Adipose tissue (tissue), 3 donors: ENCODE results near the gene ABHD8. TPM values are rescaled to one million over a fixed set of nuclear protein-coding genes. Genes with fewer than 3 reads are reported as not detected.

ENCODE experiments used
- H3K27ac ChIP-seq: one replicate; pipeline ENCODE4 v1.5.1; 2013; ENCODE audit warnings: low read depth, low read length
- WGBS, 3 donors: extraction: QIAGEN DNeasy Blood & Tissue Kit; methylation state at CpG; one replicate each; pipeline ENCODE4 v1.1.7; 2013; 5-methylcytosine and 5-hydroxymethylcytosine counted together
- polyA plus RNA-seq, 3 donors: library from polyadenylated mRNA; stranded (reverse); fragments of 200-250 nt; gene quantifications; one replicate each; pipeline ENCODE4 v1.2.3, GENCODE V29; 2013
- donor health status: healthy with polysubstance abuse.
- donor health status: Bipolar disorder and iron deficiency.
- donor health status: healthy.

The ABHD8 gene, protein sequence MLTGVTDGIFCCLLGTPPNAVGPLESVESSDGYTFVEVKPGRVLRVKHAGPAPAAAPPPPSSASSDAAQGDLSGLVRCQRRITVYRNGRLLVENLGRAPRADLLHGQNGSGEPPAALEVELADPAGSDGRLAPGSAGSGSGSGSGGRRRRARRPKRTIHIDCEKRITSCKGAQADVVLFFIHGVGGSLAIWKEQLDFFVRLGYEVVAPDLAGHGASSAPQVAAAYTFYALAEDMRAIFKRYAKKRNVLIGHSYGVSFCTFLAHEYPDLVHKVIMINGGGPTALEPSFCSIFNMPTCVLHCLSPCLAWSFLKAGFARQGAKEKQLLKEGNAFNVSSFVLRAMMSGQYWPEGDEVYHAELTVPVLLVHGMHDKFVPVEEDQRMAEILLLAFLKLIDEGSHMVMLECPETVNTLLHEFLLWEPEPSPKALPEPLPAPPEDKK
- 1 to 10 TPM; 7.1 to 9.2 (median 7.9) TPM for polyA plus RNA-seq

DNA sequence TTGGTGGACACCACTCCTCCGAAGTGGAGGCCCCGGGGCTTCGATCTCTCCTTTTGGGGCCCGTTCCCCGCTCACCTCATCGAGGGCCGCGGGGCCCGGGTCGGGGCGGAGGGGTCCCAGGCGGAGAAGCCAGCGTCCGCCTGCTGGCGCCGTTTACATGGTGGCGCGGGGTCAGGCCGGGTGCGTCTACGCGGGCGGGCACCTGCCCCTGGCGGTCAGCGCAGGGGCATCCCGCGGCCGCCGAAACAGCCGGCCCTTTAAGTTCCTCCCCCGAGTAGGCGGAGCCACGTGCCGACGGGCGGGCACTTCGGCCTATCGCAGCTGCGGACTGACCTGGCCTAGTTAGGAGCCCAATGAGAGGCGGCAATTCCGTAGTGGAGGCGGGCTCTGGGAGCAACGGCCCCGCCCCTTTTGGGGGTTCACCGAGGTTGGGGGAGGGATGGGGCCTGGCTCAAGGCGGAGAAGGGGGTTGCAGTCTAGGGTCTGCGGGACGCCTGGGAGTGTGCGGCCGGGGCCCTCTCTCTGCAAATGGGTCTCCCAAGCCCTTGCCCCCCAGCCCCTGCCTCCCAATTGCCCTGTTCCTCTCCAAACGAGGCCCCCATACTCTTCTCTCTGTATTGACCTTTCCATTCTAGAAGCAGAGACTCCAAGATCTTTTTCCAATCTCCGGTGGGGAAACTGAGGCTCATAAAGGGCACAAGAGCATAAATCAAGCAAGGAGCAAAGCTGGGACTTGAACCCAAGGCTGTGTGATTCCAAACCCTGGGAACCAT is at the start of gene ABHD8:
TSS of gene ABHD8 (minus strand) at position 259 of the 773 bp plus-strand sequence. CDS start 1,809 bp downstream, outside the sequence.
- 2% methylated on average over 45 to 52 of the region's 52 CpGs for WGBS, 3 donors

DNA sequence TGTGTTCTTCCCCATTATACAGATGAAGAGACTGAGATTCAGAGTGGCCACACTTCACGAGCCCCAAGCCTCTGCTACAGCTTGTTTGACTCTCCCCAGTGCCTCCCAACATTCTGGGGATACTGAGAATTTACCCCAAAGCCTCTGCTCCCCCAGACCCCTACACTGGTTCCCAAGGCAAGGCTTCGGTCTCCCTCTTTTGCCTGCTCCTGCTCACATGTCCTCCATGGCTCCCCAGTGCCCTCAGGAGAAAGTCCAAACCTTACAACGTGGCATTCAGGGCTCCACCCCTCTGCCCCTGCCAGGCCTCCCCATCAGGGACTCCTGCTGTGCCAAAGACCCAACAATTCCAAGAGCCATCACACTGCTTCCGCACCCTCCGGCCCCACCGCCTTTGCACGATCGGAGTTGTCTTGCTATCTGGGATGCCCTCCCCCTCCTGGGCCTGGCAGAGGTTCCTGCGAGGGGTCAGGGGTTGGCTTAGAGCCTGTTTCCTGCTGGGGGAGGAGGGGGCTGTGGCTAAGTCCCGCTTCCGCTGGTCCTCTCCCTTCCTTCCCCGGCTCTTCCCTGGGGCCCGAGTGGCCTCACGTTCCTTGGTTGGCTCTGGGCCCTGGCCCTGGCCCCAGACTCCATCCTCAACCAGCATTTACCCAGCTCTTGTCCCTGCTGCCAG is 49.5 kb upstream of the ABHD8 start:
- WGBS, 3 donors = 31 to 37% (median 35%) methylated on average over 14 of the region's 14 CpGs
- no peak overlapping the region for H3K27ac ChIP-seq

More for the DNA sequence above, at the start of gene ABHD8:
- H3K27ac ChIP-seq = no peak within 1 kb of the TSS

DNA sequence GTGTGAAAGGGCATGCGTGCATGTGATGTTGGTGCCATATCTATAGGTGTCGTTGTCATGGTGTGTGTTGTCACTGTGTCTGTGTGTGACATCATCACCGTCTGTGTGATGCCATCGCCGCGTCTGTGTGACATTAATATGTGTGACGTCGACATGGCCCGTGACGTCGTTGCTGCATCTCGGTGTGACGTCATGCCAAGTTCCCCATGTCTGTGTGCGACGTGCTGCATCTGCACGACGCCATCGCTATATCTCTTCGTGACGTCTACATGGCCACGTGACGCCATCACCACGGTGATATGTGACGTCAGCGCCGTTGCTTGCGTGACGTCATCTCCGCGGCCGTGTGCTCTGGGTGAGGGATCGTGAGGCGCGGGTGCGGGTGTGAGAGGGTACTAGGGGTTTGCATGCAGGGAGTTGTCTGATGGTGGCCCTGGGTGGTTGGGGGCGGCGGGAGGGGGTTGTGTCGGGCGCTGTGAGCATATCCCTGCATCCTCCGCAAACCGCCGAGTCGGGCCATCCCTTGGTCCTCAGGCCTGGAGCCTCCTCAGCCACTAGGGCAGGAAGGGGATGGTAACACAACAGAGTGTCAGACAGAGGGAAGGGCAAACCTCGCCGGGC is 48.7 kb upstream of the ABHD8 start:
- H3K27ac ChIP-seq = no peak overlapping the region
- WGBS, 3 donors = 82 to 89% (median 86%) methylated on average over 42 to 45 of the region's 45 CpGs

DNA sequence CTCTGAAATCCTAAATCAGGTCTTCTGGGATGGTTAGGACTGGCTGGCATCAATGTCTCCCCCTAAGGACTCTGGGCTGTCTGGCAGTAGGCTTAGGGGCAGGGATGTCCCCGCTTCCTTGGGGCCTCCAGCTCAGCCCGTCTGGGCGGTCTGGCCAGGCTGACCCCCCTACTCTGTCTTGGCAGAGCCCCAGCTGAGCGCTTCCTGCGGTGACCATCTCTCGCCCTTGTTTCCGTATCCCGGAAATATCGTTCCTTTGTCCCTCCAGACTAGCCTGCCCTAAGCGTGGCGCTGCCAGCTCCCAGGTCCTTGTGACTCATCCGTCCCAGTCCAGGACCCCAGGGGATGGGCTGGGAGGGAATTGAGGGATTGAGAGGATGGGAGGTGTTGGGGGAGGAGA is 45.5 kb upstream of the ABHD8 start:
- 1 to 5% (median 4%) methylated on average over 12 of the region's 12 CpGs for WGBS, 3 donors

DNA sequence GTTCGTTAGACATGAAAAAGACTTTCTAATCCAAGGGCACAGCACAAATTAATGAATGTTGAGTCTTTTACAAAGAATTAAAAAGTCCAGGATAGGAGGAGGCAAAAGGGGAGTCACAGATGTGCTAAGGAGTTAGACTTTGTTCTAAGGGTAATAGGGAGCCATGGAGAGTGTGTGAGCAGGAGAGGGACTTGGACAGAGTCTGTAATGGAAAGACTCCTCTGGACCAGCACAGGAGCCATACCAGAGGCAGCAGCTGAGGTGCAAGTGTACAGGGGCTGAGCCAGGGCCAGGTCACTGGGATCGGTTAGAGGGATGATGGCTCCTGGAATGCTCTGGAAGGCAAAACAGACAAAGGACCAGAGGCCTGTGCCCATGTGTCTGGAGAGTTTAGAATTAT is 44.7 kb upstream of the ABHD8 start:
- no peak overlapping the region for H3K27ac ChIP-seq
- 49 to 61% (median 53%) methylated on average over 2 of the region's 2 CpGs for WGBS, 3 donors

More for the DNA sequence above, 45.5 kb upstream of the ABHD8 start:
- no peak overlapping the region for H3K27ac ChIP-seq

DNA sequence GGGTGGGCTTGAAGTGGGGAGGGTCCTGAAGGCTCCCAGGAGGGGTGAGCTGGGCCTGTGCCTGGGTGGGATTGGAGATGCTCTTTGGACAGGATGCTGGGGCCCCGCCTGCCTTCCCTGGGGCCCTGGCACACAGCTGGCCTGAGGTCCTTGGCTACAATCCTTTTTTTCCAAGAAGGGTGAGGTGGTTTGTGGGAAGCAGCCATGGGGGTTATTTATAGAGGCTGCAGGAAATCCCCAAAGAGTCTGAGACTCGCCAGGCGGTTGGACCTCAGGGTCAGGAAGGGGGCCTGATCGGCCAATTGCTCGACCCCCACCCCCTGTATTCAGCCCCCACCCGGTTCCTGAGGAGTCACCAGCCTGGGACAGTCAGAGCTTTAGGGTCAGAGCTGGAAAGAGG is 44.1 kb upstream of the ABHD8 start:
- no peak overlapping the region for H3K27ac ChIP-seq
- WGBS, 3 donors = 12 to 47% (median 15%) methylated on average over 4 to 6 of the region's 6 CpGs

DNA sequence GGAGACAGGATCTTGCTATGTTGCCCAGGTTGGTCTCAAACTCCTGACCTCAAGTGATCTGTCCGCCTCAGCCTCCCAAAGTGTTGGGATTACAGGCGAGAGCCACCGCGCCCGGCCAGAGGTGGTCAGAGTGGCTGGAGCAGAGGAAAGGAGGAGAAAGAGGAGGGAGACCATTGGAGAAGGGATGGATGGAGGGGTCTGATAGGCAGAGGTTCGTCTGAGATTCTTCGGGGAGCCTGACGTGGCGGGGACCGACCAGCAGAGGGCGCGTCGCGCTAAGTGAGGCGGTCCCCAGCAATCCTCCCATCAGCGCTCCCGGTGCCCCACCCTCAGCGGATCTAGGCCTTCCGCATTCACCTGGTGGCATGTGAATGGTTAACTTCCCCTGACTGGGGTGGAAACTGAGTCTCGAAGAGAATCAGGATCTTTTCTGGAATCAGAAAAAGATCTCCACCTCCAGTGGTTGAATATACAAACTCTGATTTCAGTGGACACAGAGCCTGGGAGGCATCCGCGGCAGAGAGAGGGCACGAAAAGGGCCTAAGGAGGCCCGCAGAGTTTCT is 43.0 kb upstream of the ABHD8 start:
- no peak overlapping the region for H3K27ac ChIP-seq
- WGBS, 3 donors = 12 to 16% (median 13%) methylated on average over 24 of the region's 24 CpGs

DNA sequence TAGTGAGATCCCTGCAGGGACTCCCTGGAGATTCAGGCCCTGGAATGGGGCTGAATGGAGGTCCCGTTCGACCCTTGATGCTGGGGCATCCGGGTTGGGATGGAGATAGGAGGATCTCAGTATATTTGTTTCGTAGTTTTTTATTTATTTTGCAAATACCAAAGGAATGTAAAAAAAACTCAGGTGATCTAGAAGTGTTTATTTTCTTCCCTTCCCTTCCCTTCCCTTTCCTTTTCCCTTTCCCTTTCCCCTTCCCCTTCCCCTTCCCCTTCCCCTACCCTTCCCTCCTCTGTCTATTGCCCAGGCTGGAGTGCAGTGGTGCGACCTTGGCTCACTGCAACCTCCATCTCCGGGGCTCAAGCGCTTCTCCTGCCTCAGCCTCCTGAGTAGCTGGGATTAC is 38.6 kb upstream of the ABHD8 start:
- 84 to 86% (median 84%) methylated on average over 7 of the region's 7 CpGs for WGBS, 3 donors
- no peak overlapping the region for H3K27ac ChIP-seq

DNA sequence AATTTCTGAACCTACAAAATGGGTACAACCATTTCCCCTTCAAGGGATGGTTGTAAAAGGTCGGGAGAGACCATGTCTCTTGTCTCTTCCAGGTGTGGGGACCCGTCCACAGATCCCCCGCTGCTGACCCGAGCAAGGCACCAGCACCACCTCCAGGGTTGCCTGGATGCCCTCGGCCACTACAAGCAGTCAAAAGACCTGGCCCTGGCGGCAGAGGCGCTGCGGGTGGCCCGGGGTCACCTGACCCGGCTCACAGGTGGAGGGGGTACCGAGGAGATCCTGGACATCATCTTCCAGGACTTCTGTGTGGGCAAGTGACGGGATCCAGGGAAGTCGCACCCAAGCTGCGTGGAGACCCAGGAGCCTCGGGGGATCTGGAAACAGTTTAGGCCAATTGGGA is 38.2 kb upstream of the ABHD8 start:
- WGBS, 3 donors = 92 to 94% (median 93%) methylated on average over 15 of the region's 15 CpGs
- no peak overlapping the region for H3K27ac ChIP-seq

DNA sequence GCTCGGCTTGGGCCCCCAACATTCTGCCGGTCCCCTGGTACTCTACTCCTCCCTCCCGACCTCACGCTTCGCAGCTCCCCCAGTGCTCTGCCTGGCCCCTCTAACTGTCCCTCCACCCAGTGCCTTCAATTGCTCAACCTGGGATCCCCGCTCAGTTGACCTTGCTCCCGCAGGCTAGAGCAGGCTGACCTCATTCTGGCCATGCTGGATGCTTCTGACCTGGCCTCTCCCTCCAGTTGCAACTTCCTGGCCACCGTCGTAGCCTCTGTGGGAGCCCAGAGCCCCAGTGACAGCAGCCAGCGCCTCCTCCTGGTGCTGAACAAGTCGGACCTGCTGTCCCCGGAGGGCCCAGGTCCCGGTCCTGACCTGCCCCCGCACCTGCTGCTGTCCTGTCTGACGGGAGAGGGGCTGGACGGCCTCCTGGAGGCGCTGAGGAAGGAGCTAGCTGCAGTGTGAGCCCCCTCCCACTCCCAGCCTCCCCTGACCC is 37.7 kb upstream of the ABHD8 start:
- WGBS, 3 donors = 69 to 80% (median 71%) methylated on average over 17 of the region's 17 CpGs
- no peak overlapping the region for H3K27ac ChIP-seq

DNA sequence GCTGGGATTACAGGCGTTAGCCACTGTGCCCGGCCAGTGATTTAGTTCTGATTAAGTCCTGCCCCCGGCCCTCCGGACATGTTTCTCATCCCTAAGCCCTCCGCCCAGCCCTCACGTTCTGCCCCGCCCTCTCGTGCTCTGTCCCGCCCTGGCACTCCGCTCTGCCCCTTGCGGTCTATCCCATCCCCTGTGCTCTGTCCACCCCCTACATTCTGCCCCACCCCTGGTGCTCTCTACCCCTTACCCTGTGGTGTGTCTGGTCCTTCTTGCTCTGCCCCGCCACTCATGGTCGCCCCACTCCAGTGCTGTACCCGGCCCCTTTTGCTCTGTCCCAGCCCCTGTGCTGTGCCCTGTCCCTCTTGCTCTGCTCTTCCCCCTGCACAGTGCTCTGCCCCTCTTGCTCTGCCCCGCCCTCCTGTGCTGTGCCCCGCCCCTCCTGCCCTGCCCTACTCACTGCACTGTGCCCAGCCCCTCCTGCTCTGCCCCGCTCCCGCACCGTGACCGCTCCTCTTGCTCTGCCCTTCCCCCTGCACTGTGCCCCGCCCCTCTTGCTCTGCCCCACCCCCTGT is 37.2 kb upstream of the ABHD8 start:
- H3K27ac ChIP-seq = no peak overlapping the region
- 74 to 93% (median 83%) methylated on average over 18 to 21 of the region's 21 CpGs for WGBS, 3 donors

DNA sequence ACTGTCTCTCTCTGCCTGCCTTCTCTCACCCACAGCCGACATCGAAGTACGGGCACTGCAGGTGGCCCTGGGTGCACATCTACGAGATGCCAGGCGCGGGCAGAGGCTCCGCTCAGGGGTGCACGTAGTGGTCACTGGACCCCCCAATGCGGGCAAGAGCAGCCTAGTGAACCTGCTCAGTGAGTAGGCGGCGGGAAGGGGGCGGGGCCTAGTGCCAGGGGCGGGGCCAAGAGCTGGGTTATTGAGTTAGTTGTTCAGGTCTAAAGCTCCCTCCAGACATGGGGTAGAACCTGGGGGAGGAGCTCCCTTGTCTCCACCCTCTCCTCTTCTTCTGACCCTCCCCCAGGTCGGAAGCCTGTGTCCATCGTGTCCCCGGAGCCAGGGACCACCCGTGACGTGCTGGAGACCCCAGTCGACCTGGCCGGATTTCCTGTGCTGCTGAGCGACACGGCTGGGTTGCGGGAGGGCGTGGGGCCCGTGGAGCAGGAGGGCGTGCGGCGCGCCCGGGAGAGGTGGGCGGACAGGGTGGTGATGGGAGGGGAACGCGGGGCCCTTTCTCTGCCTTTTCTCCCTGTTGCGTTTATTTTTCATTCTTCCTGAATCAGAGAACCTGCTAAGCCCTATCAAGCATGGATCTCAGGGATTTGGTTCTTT is 36.0 kb upstream of the ABHD8 start:
- WGBS, 3 donors = 86 to 93% (median 89%) methylated on average over 32 to 34 of the region's 34 CpGs
- H3K27ac ChIP-seq = no peak overlapping the region

DNA sequence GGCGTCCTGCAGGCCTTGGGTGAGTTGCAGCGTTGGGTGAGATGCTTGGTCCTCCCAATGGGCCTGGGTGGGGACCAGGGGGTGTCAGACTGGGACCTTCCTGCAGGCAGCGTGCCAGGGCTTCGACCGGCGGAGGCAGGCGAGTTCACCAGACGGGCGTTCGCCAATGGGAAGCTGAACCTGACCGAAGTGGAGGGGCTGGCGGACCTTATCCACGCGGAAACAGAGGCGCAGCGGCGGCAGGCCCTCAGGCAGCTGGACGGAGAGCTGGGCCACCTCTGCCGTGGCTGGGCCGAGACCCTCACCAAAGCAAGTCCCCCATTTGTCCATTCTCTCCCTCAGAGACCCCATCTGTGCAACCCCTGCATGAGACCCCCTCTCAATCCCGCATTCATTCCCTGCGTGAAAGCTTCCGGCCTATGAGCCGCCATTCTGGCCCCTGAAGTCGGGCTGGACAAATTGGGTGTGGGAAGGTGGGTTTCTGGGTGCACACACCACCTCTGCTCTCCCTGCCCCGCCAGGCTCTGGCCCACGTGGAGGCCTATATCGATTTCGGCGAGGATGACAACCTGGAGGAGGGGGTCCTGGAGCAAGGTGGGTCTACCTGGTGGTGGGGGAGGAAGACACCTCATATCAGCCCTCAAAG is 35.3 kb upstream of the ABHD8 start:
- H3K27ac ChIP-seq = no peak overlapping the region
- WGBS, 3 donors = 90 to 93% (median 92%) methylated on average over 30 of the region's 30 CpGs

DNA sequence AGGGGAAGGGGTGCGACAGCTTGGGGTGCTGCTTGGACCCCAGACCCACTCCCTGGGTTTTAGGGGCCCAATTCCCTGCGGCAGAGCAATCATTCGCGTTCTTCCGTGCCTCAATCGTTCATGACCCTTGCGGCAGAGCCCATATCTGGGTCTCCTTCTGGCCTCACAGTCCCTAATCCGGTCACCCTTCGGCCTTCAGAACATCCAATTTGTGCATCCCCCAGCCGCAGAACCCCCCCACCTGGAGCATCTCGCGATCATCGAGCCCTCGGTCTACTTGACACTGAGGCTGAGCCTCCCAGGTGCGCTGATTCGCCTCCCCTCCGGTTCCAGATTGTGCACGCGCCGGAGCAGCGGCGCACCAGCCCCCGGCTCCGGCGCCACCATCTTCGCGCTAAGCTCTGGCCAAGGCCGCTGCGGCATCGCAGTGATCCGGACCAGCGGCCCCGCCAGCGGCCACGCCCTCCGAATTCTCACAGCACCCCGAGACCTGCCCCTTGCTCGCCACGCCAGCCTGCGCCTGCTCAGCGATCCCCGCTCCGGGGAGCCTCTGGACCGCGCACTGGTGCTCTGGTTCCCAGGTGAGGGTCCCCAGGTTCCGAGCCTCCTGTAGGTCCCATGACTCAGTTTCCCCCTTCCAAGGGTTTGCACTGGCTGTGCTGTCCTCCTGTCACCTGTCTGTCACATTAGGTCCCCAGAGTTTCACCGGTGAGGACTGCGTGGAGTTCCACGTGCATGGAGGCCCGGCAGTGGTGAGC is 34.6 kb upstream of the ABHD8 start:
- H3K27ac ChIP-seq = no peak overlapping the region
- 6 to 10% (median 7%) methylated on average over 40 to 50 of the region's 50 CpGs for WGBS, 3 donors

DNA sequence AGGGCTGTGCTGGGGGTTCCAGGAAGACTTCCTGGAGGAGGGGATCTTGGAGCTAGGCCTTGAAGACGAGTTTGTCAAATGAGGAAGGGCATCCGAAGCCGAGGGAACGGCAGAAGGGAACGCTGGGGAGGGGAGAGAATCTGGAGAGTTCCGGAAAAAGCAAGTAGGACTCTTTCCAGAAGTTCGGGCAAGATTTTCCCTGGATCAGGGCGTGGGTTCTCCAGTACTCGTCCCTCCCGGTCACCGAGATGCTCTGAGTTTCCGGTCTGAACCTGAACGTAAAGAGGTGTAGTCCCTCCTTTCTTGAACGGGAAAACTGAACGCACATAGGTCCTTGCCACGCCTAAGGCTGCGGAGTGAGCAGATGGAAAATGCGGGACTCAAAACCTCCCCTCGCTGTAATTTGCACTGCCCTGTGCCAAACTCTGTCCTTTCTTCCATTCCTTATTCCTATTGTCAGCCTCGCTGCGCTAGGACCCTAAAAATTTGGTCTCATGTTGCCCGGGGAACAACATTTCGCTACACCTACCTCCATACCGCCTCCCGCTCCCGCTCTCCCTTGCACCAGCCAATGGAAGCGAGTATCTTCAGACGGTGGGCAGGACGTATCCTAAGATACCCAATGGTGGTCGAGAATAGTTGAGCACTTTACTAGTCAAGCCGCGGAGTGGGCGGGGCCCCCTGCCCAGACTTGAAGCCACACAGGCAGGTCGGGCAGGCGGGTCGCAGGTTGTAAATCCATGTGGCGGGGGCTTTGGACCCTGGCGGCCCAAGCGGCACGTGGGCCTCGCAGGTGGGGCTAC is 33.8 kb upstream of the ABHD8 start, which contains the start of gene GTPBP3:
TSS of gene GTPBP3 (plus strand) at position 682 of the 803 bp plus-strand sequence. CDS start at position 741, 59 bp downstream.
- 0% methylated on average over 41 of the region's 41 CpGs for WGBS, 3 donors

More for the DNA sequence above, 33.8 kb upstream of the ABHD8 start, which contains the start of gene GTPBP3:
- H3K27ac ChIP-seq = peak within 1 kb of the TSS; percentile 21
